ENCODE measurements around the gene RGS19.

The RGS19 gene

GRCh38 chr20:64035066-64035932 is 44.0 kb downstream of the RGS19 start:
- DNase-seq (ENCODE audit: low spot score): no peak

DNA sequence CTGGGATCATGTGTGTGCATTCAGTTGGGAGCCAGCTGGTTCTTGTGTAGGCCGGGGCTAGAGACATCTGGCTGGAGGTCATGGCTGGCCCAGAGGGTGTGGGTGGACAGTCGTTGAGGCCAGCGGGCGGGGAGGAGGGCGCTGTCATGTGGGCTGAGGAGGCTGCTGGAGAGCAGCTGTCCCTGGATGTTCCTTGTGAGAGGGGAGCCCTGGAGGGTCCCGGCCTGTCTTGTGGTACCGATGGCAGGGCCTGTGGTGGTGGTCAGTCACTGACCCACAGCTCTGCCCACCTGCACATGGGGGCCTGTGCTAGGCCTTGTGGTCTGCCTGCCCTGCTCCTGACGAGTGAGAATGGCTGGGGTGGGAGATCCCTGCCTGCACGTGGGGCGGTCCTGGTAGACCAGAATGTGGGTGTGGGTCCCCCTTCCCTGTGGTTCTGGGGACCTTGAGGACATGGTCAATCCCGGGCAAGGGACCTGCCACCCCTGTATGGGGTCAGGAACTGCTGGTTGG is 45.3 kb downstream of the RGS19 start:
- DNase-seq (ENCODE audit: low spot score): peak; percentile 56

DNA sequence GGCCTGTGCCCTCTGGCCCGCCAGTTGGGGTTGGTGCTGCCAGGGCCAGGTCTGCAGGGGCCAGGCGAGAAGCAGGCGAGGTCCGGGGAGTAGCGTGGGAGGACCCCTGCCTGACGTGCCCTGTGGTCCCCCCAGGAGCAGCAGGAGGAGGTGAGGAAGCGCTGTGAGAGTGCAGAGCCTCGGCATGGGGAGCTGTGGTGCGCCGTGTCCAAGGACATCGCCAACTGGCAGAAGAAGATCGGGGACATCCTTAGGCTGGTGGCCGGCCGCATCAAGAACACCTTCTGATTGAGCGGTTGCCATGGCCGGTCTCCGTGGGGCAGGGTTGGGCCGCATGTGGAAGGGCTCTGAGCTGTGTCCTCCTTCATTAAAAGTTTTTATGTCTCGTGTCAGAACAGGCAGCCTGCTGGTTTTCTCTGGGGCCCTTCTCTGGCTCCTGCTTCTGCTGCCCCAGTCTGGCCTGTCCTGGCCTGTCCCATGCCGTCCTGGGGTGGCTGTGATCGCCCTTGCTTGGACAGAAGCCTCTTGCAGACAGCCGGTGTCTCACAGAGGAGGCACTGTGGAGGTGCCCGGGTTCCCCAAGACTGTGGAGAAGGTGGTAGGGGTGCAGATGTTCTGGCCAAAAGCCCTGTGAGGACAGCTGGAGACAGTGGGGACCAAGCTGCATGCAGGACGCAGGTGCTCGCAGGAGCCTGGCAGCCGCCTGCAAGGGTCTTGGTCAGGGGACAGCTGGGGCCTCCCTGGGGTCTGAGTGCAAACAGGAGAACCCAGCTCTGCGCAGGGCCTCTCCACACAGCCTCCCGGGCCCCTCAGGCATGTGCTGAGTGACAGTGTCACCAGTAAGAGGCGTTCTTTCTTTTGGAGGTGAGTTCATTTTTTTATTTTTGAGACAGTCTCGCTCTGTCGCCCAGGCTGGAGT is 46.4 kb downstream of the RGS19 start:
- no peak for DNase-seq (ENCODE audit: low spot score)

GRCh38 chr20:64031822-64032314 is 47.5 kb downstream of the RGS19 start:
- no peak for DNase-seq (ENCODE audit: low spot score)

GRCh38 chr20:64030371-64031134 is 48.8 kb downstream of the RGS19 start:
- no peak for DNase-seq (ENCODE audit: low spot score)

GRCh38 chr20:64029293-64030117 is 49.8 kb downstream of the RGS19 start:
- DNase-seq (ENCODE audit: low spot score): no peak

- no peak for DNase-seq (ENCODE audit: low spot score)
Measured at GRCh38 chr20:64027981-64028685, 51.2 kb downstream of the RGS19 start.

- no peak for DNase-seq (ENCODE audit: low spot score)
Measured at GRCh38 chr20:64025826-64026412, 53.4 kb downstream of the RGS19 start.

DNA sequence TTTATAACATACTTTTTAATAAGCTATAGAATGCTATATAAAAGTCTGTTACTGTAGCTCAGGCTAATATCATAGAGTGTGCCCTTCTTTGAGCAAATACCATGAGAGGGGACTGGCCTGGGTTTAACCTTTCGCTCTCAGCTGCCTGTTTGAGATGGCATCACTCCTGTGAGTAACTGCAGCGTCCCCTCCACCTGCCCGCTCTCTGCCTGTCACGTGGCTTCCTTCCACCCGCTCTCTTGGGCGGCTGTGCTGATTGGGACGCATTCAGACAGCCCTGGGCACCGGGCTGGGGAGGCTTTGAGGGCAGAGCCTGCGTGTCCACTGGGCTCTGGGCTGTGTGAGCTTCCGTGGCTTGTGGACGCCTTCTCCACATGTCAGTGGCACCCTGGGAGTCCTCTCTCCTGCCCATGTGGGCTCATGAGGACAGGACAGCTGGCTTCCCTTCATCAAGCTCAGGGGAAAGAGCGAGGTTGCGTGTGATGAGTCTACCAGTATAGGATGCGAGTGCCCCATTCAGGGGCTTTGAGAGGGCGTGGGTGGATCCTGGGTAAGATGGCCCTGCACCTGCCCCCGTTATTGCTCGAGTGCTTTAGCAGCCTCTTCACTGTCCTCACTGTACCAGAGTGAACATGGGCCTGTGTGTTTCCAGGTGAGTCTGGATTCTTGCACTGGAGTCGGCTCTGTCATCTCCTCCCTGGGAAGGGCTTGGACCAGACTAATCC is 54.1 kb downstream of the RGS19 start:
- no peak for DNase-seq (ENCODE audit: low spot score)

DNA sequence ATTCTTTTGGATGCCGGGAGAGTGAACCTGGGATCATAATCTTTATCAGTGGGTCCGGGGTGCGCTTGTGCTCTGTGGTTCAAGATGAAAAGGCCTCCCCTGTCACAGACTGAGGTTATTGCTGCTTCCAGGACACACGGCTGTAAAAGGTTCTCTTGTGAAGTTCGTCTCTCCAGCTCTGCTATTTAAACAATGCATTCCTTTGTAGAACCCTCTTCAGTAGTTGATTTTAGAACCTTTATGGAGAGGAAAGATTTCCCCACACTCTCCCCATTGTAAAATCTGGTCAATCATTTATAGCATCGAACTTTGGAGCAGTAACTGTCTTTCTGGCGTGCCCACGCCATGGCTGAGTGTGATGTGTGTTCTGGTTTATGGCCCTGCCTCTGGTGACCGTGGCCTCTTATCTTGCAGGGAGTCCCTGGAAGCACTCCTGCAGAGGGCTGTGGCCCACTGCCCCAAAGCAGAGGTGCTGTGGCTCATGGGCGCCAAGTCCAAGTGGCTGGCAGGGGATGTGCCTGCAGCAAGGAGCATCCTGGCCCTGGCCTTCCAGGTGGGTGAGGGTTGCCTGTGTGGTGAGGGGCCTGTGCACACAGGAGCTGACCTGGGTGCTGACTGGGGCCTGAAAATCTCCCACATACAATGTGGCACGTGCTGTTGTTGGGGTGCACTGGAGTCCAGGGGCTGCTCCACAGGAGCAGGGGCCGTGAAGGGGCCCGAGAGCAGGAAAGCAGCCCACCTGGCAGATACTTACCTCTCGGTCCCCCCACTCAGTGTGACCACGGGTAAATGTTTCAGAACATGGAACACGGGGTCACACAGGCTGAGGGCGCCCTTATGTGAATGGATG is 55.0 kb downstream of the RGS19 start:
- no peak for DNase-seq (ENCODE audit: low spot score)

- DNase-seq (ENCODE audit: low spot score): no peak
Measured at GRCh38 chr20:64023361-64024140, 55.8 kb downstream of the RGS19 start.
